ENCODE measurements around the gene TCF4.

- TF ChIP-seq ZFP3 (CRISPR knock-in tag; IDR thresholded peaks at IDR 0.05) (no peak), ZC3H10 (CRISPR knock-in tag; IDR thresholded peaks at IDR 0.05) (no peak), TCF4 (CRISPR knock-in tag; IDR thresholded peaks at IDR 0.05; ENCODE audit: borderline replicate concordance) (no peak), GLIS3 (CRISPR knock-in tag; IDR thresholded peaks at IDR 0.05) (no peak), CSDC2 (CRISPR knock-in tag; IDR thresholded peaks at IDR 0.05) (no peak), ESRRG (CRISPR knock-in tag; IDR thresholded peaks at IDR 0.05) (no peak), RARB (CRISPR knock-in tag; IDR thresholded peaks at IDR 0.05) (no peak), ISL1 (CRISPR knock-in tag; IDR thresholded peaks at IDR 0.05) (no peak), PATZ1 (CRISPR knock-in tag; IDR thresholded peaks at IDR 0.05; ENCODE audit: borderline replicate concordance) (no peak), ZNF70 (CRISPR knock-in tag; IDR thresholded peaks at IDR 0.05) (no peak), ZFP30 (CRISPR knock-in tag; IDR thresholded peaks at IDR 0.05) (no peak), TOX (CRISPR knock-in tag; IDR thresholded peaks at IDR 0.05; ENCODE audit: borderline replicate concordance) (no peak)
- TF ChIP-seq, protein P1, sequence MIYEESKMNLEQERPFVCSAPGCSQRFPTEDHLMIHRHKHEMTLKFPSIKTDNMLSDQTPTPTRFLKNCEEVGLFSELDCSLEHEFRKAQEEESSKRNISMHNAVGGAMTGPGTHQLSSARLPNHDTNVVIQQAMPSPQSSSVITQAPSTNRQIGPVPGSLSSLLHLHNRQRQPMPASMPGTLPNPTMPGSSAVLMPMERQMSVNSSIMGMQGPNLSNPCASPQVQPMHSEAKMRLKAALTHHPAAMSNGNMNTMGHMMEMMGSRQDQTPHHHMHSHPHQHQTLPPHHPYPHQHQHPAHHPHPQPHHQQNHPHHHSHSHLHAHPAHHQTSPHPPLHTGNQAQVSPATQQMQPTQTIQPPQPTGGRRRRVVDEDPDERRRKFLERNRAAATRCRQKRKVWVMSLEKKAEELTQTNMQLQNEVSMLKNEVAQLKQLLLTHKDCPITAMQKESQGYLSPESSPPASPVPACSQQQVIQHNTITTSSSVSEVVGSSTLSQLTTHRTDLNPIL (CRISPR knock-in tag; IDR thresholded peaks at IDR 0.05; ENCODE audit: low read depth) = no peak
- TF ChIP-seq, protein P2, sequence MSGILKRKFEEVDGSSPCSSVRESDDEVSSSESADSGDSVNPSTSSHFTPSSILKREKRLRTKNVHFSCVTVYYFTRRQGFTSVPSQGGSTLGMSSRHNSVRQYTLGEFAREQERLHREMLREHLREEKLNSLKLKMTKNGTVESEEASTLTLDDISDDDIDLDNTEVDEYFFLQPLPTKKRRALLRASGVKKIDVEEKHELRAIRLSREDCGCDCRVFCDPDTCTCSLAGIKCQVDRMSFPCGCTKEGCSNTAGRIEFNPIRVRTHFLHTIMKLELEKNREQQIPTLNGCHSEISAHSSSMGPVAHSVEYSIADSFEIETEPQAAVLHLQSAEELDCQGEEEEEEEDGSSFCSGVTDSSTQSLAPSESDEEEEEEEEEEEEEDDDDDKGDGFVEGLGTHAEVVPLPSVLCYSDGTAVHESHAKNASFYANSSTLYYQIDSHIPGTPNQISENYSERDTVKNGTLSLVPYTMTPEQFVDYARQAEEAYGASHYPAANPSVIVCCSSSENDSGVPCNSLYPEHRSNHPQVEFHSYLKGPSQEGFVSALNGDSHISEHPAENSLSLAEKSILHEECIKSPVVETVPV (CRISPR knock-in tag; IDR thresholded peaks at IDR 0.05) = no peak
These were observed 269.0 kb downstream of the TCF4 start for GRCh38 chr18:55318951-55319441.

All from SK-N-SH treated with all-trans-retinoic acid at 6 μM for 48 hours (cell line).